ENCODE results near the gene CDC42EP1. TPM values are rescaled to one million over a fixed set of nuclear protein-coding genes. Genes with fewer than 3 reads are reported as not detected.
A peak's percentile ranks its signal among the peaks of the same experiment; 100 is the strongest.

Gene CDC42EP1
- total RNA-seq, 1 donor from 2014 or later = 25.5 TPM

DNA sequence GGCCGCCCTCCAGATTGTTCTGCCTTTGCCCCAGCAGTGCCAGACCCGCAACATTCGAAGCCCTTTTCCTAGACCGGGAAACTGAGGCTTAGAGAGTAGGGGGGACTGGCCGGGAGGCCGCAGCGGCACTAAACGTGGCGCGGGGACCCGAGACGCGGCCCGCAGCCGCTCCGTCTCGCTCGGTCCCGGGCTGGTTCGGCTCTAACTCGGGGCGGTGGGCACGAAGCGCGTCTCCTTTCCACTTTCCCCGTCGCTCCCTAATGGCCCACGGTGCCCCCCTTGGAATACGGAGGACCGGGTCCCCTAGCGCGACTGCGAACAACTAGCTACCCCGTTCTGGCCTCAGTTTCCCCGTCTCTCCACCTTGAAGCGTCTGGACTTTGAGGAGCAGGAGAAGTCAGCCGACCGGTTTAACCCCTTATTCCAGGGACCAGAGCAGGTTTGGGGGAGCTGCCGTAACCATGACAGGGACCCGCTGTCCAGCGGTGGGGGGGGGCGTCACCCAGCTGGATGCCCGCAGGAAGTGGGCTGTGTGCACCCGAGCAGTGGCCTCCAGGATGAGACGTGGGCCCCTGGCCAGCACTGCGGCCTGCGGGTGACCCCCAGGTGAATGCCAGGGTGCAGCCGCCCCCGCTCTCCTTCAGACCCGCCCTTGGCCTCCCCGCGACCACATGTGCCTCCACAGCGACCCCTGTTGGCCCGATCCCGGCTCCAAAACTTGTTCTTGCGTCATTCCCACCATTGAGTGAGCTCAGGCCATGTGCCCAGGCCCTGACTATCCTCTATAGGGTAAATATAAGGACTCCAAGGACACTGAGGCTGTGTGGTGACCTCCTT lies 1.1 kb downstream of the CDC42EP1 start:
- peak; percentile 96 for DNase-seq

DNA sequence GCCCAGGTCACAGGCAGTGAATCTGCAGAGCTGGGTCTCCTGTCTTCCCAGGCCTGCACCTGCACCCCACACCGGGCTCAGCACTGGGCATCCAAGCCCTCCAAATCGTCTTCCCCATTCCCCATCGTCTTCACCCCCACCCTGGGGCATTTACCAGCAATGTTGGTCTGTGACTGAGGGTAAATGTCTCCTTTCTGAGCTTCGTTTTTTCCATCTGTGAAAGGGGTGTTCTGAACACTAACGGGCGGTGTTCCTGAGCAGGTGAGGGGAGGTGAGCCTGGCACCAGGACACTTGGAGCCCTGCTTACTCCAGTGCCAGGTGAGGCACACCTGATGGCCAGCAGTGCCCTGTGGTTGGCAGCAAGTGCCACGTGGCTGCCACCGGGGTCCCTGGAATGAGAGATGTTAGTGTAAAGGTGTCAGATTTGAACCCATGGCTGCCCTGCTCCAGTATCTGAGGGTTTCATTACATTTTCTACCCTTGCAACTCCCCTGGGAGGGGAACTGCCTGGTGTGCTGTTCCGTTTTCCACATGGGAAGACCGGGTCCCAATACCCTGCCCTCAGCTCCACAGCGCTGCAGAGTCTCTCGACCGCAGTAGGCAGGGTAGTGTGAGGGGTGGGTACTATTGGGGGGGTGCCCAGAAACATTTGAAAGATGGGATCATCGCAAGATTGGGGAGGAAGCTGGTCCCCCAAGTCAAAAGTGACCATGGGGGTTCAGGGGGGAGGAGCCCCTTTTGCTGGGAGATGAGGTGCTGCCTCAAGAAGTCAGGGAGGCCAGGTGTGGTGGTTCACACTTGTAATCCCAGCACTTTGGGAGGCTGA lies 2.0 kb downstream of the CDC42EP1 start:
- DNase-seq = no peak

- peak; percentile 63 for DNase-seq
Observed at GRCh38 chr22:37563153-37564081, 3.1 kb downstream of the CDC42EP1 start.

DNA sequence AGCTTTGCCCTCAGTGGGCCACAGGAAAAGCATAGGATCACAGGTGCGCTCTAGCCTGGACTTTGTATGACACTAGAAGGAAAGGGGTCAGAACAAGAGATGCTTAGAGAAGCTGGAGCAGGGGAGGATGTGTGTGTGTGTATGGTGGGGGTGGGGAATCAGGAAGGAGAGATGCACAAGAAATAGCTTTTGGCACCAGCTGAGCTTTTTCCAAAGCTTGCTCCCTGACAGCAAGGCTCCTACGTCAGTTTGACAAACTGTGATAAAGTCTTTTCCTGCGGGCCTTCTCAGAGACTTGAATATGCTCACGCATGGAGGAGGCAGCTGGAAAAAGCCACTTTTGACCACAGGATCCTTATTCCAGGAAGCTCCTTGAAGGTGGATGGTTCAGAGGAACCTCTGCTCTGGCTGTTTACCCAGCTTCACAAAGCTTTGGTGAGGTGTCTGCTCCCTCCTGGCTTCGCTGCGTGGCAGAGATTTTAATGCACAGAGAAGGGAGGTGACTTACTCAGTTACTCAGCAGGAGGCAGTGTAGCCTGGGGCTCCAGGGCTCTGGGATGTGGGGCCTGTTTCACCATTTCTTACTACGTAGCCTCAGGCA lies 3.9 kb downstream of the CDC42EP1 start:
- no peak for DNase-seq

DNA sequence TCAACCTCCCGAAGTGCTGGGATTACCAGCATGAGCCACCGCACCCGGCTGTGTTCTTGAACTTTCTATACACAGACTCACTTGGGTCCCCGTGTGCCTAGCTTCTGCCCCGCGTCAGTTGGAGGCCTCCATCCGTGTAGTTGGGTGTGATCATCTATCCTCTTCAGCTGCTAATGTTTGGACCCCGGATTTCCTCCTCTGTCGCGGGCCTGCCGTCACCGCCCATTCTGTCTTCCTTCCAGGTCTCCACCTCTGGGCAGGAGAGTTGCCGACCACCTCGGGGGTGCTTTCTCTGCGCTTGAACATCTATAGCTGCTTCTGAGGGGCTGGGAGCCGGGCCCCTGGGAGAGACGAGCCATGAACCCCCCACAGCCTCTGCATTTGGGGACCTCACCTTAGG lies 5.5 kb downstream of the CDC42EP1 start:
- no peak for DNase-seq

- no peak for DNase-seq
Observed at GRCh38 chr22:37566329-37566837, 6.1 kb downstream of the CDC42EP1 start.

DNA sequence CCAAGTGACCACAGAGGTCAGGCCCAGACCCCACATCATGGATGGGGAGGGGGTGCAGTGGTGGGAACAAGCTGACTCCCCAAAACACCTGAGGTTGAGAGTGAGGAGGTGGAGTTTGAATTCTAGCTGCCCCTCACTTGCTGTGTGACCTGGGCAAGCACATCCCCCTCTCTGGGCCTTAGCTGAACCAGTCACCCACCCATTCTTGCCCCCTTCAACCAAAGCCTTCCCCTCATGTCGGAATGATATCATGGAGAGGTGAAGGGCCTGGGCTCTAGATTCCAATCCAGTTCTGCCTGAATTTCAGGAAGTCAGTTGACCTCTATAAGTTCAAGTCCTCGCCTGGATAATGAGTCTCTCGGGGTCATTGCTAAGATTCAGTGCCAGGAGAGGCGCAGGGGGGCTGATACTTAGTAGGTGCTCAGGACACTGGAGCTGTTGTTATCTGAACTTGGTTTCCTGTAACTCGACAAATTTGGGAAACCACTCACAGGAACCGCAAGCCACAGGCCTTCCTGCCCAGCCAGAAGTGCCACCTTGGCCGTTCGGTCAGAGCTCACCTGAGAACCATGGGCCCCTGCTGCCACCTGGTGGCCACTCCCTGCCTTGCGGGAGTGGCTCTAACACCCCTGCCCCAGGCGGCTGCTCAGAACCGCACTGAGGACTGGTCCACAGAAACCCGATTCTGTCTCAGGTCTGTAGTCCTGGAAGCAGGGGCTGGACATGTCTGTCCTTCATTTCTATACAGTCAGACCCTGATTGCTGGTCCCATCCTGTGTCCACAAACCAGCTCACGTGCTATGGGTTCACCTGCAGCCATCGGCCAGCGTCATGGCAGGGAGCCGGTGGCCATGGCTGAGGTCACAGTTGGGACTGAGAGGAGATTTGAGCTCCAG lies 6.9 kb downstream of the CDC42EP1 start:
- DNase-seq = peak; percentile 87

DNA sequence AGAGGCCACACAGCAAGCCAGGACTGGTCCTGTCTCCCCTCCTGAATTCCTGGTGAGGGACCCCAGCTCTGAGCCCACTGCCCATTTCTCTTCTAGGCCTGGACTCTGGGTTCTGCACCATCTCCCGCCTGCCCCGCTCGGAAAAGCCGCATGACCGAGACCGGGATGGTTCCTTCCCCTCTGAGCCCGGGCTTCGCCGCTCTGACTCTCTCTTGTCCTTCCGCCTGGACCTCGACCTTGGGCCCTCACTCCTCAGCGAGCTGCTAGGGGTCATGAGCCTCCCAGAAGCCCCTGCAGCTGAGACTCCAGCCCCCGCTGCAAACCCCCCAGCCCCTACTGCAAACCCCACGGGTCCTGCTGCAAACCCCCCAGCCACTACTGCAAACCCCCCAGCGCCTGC lies 7.7 kb downstream of the CDC42EP1 start:
- DNase-seq = no peak

- DNase-seq = no peak
Observed at GRCh38 chr22:37568448-37569008, 8.2 kb downstream of the CDC42EP1 start.

DNA sequence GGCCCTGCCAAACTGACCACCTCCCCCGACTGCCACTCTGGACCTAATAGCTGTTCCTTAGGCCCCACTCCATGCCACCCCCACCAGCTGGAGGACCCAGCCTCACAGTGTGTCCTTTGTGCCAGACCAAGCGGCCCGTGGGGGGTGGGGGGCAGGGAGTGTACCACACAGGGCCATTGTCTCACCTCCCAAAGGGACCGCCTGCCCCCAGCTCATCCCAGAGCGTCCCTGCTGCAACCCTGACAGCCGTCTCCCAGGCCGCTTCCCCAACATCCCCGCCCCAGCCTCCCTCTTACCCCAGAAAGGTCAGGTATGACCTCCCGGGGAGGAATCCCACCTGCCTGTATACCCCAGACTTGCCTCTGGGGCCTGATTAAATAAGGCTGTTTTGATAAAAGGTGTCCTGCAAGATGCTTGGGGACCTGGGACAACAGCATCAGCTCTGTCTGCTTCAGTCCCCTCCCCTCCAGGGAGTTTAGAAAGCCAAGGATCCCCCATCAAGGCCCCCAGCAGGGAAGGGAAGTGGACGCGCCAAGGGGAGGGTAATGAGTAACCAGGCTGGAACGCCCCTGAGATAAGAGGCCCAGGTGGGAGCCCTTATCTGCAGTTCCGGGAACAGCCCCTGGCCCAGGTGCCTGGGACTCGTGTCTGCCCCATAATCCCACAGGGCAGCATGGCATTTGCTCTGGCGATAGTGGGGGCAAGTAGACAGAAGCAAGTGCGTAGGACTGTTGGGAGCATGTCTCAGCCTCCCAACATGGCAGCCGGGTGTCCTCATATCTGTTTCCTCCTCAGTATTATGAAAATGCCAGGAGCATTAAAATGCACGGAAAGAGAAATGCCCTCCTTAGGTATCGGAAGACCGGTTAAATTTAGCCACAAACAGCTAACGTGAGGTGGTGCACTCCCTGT lies 9.0 kb downstream of the CDC42EP1 start:
- DNase-seq = no peak

DNA sequence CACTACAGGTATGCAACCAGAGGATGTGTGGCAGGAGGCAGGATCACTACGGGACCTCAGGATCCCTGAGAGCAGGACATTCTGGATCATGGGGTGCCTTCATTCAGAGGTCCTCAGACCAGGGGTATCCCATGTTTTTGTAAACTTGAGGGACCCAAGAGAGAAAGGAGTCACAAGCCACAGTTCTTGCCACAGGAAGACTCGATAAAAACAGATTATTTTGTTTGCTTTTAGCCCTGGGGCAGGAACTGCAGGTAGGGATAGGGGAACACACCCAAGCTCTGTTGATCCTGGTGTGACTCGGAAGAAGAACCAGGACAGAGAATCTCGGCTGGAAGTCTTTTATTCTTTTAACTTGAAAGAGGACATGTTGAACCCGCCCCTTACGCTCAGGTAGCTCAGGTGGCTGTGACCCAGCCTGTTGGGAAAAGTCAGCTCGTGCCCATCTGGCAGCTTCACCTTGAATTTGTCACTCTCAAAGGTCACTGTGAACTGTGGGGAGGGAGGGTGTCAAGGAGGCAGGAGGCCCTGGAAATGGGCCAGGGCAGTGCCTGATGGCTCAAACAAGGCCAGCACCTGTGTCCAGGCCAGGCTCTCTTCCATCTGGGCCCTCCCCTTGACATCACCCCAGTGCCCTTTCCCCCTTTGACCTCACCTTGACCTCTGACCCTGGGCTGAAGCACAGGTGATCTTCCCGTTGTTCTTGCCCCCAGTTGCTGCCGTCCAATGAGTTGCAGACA lies 9.8 kb downstream of the CDC42EP1 start:
- no peak for DNase-seq

DNA sequence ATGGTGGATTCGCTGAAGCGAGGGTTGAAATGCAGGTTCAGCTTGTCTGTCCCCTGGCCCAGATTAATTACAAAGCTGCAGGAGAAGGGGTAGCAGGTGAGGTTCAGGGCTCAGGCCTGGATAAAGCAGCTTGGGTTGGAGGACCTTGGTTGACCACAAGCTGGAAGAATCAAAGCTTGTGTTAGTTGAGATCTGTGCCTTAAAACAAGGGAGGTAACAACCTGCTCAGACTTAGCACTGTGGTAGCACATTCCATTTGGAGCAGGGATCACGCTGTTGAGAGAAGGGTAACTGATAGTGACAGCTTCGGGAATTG lies 10.3 kb downstream of the CDC42EP1 start:
- DNase-seq = no peak

DNA sequence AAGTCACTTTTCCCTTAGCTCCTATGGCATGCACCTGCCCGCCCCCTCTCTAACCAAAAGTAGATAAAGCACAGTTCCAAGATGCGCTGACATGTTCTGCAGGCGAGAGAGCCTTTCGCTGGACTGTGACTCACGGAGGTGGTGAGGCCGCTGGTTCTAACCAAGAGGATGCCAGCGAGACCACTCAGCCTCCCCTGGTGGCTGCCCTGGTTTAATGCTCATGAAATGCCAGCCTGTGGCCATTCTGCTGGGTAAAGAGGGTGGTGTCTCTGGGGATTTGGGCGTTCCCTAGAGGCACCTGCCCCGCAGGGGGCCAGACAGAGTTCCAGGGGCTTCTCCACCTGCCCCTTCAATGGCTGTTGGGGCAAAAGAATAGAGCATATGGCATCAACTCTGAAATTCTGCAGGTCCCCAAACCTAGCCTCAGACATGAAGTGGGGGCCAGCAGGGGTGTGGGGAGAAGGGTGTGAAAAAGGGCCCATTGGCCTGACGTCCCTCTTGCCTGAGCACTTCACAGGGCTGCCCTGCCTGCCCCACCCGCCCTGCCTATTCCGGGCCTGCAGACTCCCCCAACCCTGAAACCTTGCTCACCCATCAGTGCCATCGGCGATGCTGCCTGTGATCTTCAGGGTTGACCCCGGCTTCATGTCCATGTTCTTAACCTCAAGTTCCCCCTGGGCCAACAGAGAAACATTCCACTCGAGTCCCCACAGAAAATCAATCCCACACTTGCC lies 11.1 kb downstream of the CDC42EP1 start:
- no peak for DNase-seq

DNA sequence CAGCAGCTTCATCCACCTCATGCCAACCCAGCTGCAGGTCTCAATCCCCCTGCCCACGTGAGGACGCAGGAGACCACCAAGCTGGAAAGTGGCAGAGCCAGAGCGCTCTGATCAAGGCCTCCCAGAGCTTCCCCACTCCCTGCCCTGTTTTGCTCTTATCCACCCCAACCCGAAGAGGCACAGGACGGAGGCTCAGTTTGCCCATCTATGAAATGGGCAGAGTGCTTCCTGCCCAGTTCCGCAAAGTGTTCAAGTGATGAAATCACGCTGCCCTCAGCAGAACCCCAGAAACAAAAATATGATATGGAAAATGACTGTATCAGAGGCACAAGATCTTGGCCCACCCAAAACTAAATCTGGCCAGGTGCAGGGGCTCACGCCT lies 11.7 kb downstream of the CDC42EP1 start:
- DNase-seq = no peak

DNA sequence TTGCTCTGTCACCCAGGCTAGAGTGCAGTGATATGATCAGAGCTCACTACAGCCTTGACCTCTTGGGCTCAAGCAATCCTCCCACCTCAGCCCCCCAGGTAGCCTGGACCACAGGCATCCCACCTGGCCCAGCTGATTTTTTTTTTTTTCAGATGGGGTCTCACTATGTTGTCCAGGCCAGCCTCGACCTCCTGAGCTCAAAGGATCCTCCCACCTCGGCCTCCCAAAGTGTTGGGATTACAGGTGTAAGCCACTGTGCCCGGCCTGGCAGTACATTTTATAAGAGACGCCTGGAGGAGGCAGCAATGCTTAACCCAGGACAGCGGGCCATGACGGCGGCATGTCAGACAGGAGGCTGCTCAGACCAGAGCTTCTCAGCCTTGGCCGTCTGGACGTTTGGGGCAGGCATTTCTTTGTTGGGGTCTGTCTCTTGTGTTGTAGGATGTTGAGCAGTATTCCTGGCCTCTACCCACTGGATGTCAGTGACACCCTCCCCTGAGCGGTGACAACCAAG lies 15.3 kb downstream of the CDC42EP1 start:
- no peak for DNase-seq

GRCh38 chr22:37578002-37578401 lies 17.7 kb downstream of the CDC42EP1 start:
- no peak for DNase-seq

DNA sequence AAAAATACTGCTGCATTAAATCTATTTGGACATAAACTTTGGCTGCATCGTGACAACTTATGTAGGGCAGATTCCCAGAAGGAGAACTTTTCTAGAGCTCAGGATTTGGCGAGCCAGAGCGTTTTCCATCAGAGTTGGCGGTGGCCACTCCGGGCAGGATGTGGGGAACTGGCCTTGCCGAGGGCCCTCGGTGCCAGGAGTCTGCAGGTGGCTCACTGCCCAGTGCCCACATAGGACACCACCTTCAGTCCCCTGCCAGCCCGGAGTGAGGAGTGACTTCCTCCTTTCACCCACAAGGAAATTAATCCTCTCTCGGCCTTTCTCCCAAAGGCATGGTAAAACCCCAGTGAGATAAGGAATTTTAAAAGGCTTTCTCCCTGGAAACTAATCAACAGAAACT lies 21.2 kb downstream of the CDC42EP1 start:
- no peak for DNase-seq

- DNase-seq = no peak
Observed at GRCh38 chr22:37582526-37582925, 22.2 kb downstream of the CDC42EP1 start.

Measured in tongue (tissue), 2 donors.